ES-I3 (cell line): ENCODE results near the gene IFNA17.
"Not testable (repeated sequence)": the region's sequence is repeated elsewhere in the genome, so short reads cannot be mapped to it uniquely, and the experiment has no call there.

ENCODE experiments used
- H3K36me3 ChIP-seq: 2 replicates; pipeline ENCODE4 v1.6.1; 2013; ENCODE audit warnings: mild to moderate bottlenecking, low read length, control low read depth, moderate library complexity; ENCODE audit not compliant: insufficient read depth
- H3K4me1 ChIP-seq: 2 replicates; pipeline ENCODE4 v1.6.1; 2013; ENCODE audit warnings: mild to moderate bottlenecking, control low read depth, low read length; ENCODE audit not compliant: insufficient read depth
- H3K9ac ChIP-seq: 2 replicates; pipeline ENCODE4 v1.6.1; 2013; ENCODE audit warnings: low read depth, mild to moderate bottlenecking, low read length, moderate library complexity
- H3K9me3 ChIP-seq: 2 replicates; pipeline ENCODE4 v1.6.1; 2013; ENCODE audit warnings: mild to moderate bottlenecking, low read length, moderate library complexity; ENCODE audit not compliant: control insufficient read depth, insufficient read depth

Gene IFNA17

DNA sequence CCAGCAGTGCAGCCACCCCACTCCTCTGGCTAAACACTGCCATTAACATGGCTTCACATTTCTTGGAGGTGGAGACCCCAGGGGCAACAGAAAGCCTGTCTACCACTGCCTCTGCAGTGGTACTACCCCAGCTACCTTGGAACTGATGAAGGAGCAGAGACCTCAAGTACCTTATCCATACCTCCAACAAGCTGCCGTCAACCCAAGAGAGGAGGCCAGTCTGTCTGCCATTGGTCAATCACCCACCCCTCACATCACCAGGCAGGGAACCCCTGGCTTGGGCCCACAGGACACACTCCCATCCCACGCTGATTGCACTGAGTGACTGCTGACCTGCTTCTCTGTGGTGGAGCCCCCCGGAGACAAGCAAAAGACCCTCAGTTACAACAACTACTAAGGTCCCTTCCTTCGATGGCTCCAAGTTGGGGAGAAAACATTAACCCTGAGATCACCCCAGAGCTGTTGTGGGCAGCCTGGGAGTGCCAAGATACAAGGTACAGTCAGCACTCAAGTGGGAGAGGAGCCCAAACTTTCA lies 6.2 kb upstream of the IFNA17 start:
- no peaks in the 10 kb centered on the region for H3K9me3 ChIP-seq
- H3K4me1 ChIP-seq: no peaks in the 10 kb centered on the region
- H3K9ac ChIP-seq: no peak overlapping the region
- H3K36me3 ChIP-seq: no peaks in the 10 kb centered on the region

GRCh38 chr9:21233258-21233657 lies 5.2 kb upstream of the IFNA17 start:
- no peaks in the 10 kb centered on the region for H3K36me3 ChIP-seq
- H3K9ac ChIP-seq: no peak overlapping the region
- H3K9me3 ChIP-seq: no peaks in the 10 kb centered on the region
- H3K4me1 ChIP-seq: no peaks in the 10 kb centered on the region

GRCh38 chr9:21217211-21217610 lies 10.8 kb downstream of the IFNA17 start, which contains the start of gene IFNA16:
IFNA16 (minus strand) TSS chr9:21217311; CDS start chr9:21217305, 6 bp downstream.
- not testable (repeated sequence) for H3K4me1 ChIP-seq, H3K9ac ChIP-seq, H3K9me3 ChIP-seq, H3K36me3 ChIP-seq

- H3K36me3 ChIP-seq, H3K9ac ChIP-seq, H3K9me3 ChIP-seq, H3K4me1 ChIP-seq: not testable (repeated sequence)
Measured at GRCh38 chr9:21213411-21214326, 14.4 kb downstream of the IFNA17 start.

GRCh38 chr9:21212160-21212559 lies 15.9 kb downstream of the IFNA17 start:
- H3K9me3 ChIP-seq, H3K36me3 ChIP-seq, H3K4me1 ChIP-seq, H3K9ac ChIP-seq: not testable (repeated sequence)

- not testable (repeated sequence) for H3K4me1 ChIP-seq, H3K9me3 ChIP-seq, H3K36me3 ChIP-seq, H3K9ac ChIP-seq
Measured at GRCh38 chr9:21210782-21211181, 17.2 kb downstream of the IFNA17 start.

DNA sequence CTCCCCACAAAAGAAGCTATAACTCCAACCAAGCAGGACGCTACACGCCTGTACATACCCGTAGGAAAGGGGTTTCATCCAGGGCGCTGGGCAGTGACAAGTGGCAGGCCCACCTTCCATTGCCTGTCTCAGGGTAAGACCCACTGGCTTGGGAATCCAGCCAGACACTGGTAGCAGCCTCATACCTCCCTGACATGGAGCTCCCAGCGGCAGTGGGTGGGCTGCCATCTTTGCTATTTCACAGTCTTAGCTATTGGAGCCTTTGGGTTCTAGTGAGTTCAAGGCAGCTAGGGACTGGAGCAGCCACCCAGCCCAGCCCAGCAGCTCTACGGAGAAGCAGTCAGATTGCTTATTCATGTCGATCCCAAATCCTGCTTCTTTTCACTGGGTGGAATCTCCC lies 17.7 kb downstream of the IFNA17 start:
- H3K9me3 ChIP-seq: no peaks in the 10 kb centered on the region
- no peak overlapping the region for H3K9ac ChIP-seq
- H3K4me1 ChIP-seq: no peaks in the 10 kb centered on the region
- H3K36me3 ChIP-seq: no peaks in the 10 kb centered on the region

- H3K4me1 ChIP-seq, H3K9ac ChIP-seq, H3K36me3 ChIP-seq, H3K9me3 ChIP-seq: not testable (repeated sequence)
Measured at GRCh38 chr9:21207043-21207442, 21.0 kb downstream of the IFNA17 start, which contains the start of gene IFNA10. IFNA10 (minus strand) TSS chr9:21207143; CDS start chr9:21207097, 46 bp downstream.

DNA sequence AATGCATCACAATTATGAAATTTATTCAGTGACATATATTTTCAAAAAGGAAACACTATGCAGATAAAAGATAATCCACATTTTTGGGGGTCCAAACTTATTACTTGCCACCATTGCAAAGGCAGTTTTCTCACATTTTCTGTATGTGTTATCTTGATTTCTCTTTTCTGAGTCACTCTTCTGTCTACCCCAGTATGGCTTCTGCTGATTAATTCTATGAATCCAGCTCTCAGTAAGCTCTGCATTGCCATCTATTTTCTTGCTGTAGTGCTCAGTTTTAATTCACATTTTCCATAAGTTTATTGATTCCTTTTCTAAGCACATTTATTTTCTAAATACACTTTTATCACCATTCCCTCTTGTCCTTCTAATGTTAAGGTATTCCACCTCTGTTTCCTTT lies 22.8 kb downstream of the IFNA17 start:
- H3K9ac ChIP-seq: no peak overlapping the region
- H3K4me1 ChIP-seq: no peaks in the 10 kb centered on the region
- no peaks in the 10 kb centered on the region for H3K36me3 ChIP-seq
- H3K9me3 ChIP-seq: no peaks in the 10 kb centered on the region

DNA sequence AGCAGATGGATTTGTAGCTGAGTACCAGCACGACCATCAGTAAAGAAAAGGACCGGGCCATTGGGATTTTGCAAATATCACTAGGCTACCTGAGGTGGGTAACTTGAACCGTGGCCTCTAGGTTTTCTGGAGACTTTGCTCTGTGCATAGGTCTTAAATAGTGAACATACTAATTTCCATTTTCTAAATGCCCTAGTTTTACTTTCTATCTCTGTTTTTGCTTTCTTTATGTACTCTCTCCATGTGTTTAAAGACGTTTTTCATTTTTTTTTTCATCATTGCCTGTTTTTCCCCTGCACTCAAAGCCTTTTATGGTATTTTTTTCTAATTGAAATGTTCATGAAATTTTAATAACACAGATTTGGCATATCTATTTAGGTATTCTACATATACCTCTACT lies 25.9 kb downstream of the IFNA17 start, which contains the start of gene IFNA7:
TSS of gene IFNA7 (minus strand) at position 101 of the 400 bp plus-strand sequence. CDS start at position 61, 40 bp downstream.
- not testable (repeated sequence) for H3K9ac ChIP-seq, H3K9me3 ChIP-seq, H3K4me1 ChIP-seq, H3K36me3 ChIP-seq

DNA sequence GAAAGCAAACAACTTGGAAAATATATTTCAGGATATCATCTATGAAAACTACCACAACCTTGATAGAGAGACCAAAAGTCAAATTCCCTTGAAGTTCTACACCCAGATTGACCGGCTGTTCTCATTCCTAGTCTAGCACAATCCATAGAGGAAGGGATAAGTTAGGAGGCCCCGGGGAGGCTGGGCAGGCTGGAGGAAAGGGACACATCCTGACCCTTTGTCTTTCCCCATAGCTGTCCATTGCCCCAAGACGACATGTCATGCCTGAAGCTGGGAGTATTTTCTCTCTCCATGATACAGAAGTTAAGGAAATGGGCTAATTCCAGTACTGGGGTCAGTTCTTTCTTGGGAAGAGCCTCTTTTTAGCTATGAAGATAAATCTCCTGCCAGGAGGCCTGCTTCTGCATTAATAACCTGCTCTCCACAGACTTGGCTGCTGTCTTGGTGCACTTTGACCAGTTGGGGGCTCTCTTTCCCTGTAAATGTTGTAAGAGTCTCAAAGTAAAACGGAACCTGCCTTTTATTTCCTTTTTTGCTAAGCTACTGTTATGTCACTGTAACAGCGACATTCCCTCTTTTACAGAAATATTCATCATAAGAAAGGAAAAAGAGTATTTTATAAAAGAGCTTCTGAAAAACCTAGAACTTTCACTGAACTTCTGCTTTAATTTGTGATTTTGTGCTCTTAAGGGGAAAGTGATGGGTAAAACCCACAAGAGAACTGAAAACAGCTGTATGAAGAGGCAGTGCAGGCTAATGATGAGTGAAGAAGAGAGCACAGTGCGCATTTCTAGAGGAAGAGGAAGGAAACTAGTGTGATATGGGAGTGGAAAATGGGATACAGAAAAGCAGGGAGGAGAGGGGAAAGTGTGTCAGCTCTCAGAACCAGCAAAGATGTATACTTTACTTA lies 32.9 kb downstream of the IFNA17 start:
- H3K9ac ChIP-seq, H3K4me1 ChIP-seq, H3K36me3 ChIP-seq, H3K9me3 ChIP-seq: not testable (repeated sequence)

DNA sequence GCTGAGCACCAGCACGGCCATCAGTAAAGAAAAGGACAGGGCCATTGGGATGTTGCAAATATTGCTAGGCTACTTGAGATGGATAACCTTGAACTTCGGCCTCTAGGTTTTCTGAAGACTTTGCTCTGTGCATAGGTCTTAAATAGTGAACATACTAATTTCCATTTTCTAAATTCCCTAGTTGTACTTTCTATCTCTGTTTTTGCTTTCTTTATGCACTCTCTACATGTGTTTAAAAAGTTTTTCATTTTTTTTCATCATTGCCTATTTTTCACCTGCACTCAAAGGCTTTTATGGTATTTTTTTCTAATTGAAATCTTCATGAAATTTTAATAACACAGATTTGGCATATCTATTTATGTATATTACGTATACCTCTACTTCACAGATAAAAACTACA lies 40.5 kb downstream of the IFNA17 start, which contains the start of gene IFNA4:
TSS of gene IFNA4 (minus strand) at position 101 of the 400 bp plus-strand sequence. CDS start at position 45, 56 bp downstream.
- not testable (repeated sequence) for H3K9ac ChIP-seq, H3K9me3 ChIP-seq, H3K4me1 ChIP-seq, H3K36me3 ChIP-seq

DNA sequence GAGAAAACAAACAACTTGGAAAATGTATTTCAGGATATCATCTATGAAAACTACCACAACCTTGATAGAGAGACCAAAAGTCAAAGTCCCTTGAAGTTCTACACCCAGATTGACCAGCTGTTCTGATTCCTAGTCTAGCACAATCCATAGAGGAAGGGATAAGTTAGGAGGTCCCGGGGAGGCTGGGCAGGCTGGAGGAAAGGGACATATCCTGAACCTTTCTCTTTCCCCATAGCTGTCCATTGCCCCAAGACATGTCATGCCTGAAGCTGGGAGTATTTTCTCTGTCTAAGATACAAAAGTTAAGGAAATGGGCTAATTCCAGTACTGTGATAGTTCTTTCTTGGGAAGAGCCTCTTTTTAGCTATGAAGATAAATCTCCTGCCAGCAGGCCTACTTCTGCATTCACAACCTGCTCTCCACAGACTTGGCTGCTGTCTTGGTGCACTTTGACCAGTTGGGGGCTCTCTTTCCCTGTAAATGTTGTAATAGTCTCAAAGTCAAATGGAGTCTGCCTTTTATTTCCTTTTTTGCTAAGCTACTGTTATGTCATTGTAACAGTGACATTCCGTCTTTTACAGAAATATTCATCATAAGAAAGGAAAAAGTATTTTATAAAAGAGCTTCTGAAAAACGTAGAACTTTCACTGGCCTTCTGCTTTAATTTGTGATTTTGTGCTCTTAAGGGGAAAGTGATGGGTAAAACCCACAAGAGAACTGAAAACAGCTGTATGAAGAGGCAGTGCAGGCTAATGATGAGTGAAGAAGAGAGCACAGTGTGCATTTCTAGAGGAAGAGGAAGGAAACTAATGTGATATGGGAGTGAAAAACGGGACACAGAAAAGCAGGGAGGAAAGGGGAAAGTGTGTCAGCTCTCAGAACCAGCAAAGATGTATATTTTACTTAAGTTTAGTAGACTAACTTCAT lies 44.9 kb downstream of the IFNA17 start:
- H3K9me3 ChIP-seq, H3K36me3 ChIP-seq, H3K4me1 ChIP-seq, H3K9ac ChIP-seq: not testable (repeated sequence)
